ENCODE data around the gene USB1.

DNA sequence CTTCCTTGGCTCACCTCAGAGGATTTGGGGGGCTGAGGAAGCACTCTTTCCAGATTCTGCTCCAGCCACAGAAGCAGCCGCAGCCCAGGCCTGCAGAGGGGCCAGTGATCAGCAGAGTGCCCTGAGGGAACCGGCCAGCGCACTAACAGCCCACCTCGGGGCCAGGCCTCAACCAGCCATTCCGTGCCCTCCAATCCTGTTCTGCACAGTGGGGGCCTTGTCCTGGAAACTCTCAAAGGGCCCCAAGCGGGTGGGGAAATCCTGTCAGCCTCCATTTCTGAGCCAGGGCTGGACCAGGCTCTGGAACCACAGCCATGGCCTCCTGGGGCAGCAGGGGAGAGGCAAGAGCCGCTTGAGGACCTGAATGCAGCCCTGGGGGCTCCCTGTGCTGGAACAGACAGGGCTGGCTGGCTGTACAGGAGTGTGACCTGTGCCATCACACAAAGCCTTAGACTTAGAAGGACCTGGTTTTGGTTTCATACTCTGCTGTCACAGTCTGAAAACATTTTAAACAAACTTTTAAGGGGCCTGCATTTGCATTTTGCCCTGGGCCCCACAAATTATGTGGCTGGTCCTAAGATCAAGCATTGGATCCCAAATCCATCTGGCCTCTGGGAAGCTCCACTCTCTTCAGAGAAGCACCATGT, 40.3 kb upstream of the USB1 start:
- TF ChIP-seq CTCF (IDR thresholded peaks at IDR 0.05) (no peak), POLR2AphosphoS5 (IDR thresholded peaks at IDR 0.05) (no peak)

All from prostate gland (tissue), 2 donors.